ENCODE measurements around the gene DHRS13. TPM values are rescaled to one million over a fixed set of nuclear protein-coding genes. Genes with fewer than 3 reads are reported as not detected.

Gene DHRS13
- polyA plus RNA-seq, 3 donors: 3.7 to 4.5 (median 3.8) TPM

- H3K27ac ChIP-seq (ENCODE audit: low read depth in 1 of 2, low read length in 2 of 2): peak overlapping the region; percentile 84 to 90
- no peaks in the 10 kb centered on the region for H3K9me3 ChIP-seq (replicated peaks in 1 of 2; ENCODE audit: control insufficient read depth in 1 of 2, insufficient read depth in 1 of 2, low read length in 2 of 2)
- peak overlapping the region; percentile 79 to 98 (median 86) for H3K4me3 ChIP-seq (replicated peaks in 1 of 3; ENCODE audit: low read depth in 2 of 3, low read length in 3 of 3)
- H3K4me1 Mint-ChIP-seq: peaks cover 51% of the 10 kb centered on the region
- peaks cover 57 to 68% of the 10 kb centered on the region in 2 donors for H3K4me1 ChIP-seq (ENCODE audit: control insufficient read depth in 1 of 2, insufficient read depth in 2 of 2, low read length in 2 of 2)
- intact Hi-C loops (cut with micrococcal nuclease): loop anchor here in 1 of 2 donors (5.0 kb wide), 1 partner anchor 181 kb away; the partner anchor contains the start of genes RAB34 and RPL23A
- no peaks in the 10 kb centered on the region for H3K36me3 ChIP-seq (replicated peaks in 1 of 2; ENCODE audit: control insufficient read depth in 1 of 2, insufficient read depth in 2 of 2, low read length in 2 of 2)
- peak overlapping the region; percentile 92 to 93 for H3K4me3 Mint-ChIP-seq
- peaks cover 0 to 2% (median 0%) of the 10 kb centered on the region in 7 donors for H3K9me3 Mint-ChIP-seq
- H3K36me3 Mint-ChIP-seq: peaks cover 6% of the 10 kb centered on the region in 2 donors
- H3K9ac ChIP-seq (ENCODE audit: insufficient read depth, low read length, poor library complexity, severe bottlenecking): peak overlapping the region; percentile 91
- no peaks in the 10 kb centered on the region for H3K27me3 ChIP-seq (ENCODE audit: control insufficient read depth in 2 of 2, insufficient read depth in 2 of 2, low read length in 2 of 2)
- H2AFZ ChIP-seq (ENCODE audit: insufficient read depth, low read depth, low read length, poor library complexity, severe bottlenecking): peak overlapping the region; percentile 95
- TF ChIP-seq, protein P1, sequence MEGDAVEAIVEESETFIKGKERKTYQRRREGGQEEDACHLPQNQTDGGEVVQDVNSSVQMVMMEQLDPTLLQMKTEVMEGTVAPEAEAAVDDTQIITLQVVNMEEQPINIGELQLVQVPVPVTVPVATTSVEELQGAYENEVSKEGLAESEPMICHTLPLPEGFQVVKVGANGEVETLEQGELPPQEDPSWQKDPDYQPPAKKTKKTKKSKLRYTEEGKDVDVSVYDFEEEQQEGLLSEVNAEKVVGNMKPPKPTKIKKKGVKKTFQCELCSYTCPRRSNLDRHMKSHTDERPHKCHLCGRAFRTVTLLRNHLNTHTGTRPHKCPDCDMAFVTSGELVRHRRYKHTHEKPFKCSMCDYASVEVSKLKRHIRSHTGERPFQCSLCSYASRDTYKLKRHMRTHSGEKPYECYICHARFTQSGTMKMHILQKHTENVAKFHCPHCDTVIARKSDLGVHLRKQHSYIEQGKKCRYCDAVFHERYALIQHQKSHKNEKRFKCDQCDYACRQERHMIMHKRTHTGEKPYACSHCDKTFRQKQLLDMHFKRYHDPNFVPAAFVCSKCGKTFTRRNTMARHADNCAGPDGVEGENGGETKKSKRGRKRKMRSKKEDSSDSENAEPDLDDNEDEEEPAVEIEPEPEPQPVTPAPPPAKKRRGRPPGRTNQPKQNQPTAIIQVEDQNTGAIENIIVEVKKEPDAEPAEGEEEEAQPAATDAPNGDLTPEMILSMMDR (IDR thresholded peaks at IDR 0.05): no peak
- H4K20me1 ChIP-seq (ENCODE audit: insufficient read depth, low read length): peaks cover 16% of the 10 kb centered on the region
- peak overlapping the region in 6 of 7 donors; percentile 82 to 93 (median 90) for H3K27ac Mint-ChIP-seq
- H3K4me2 ChIP-seq (replicated peaks; ENCODE audit: extremely low read depth, low read length, poor library complexity, severe bottlenecking): peak overlapping the region; percentile 92
- peaks cover 0 to 7% (median 1%) of the 10 kb centered on the region in 3 donors for H3K27me3 Mint-ChIP-seq (ENCODE audit: low read depth in 3 of 3)
- H3K79me2 ChIP-seq (ENCODE audit: insufficient read depth, low read length): peaks cover 68% of the 10 kb centered on the region
- 14% methylated on average over 19 of the region's 23 CpGs for WGBS (ENCODE audit: insufficient coverage)
- DNase-seq: peak in 1 of 3 donors; percentile 36
These were observed 4.9 kb downstream of the DHRS13 start for GRCh38 chr17:28897769-28898526.

GRCh38 chr17:28896884-28897768 lies 5.8 kb downstream of the DHRS13 start, which contains the start of gene FLOT2:
FLOT2 (minus strand) TSS chr17:28897733; CDS start chr17:28897574, 159 bp downstream.
- peaks cover 0 to 7% (median 1%) of the 10 kb centered on the region in 3 donors for H3K27me3 Mint-ChIP-seq (ENCODE audit: low read depth in 3 of 3)
- Histone ChIP-seq H3K4me3 (replicated peaks in 1 of 3; ENCODE audit: low read depth in 2 of 3, low read length in 3 of 3) (peak within 1 kb of the TSS; percentile 79 to 98 (median 86)), H3K27ac (ENCODE audit: low read depth in 1 of 2, low read length in 2 of 2) (peak within 1 kb of the TSS; percentile 84 to 90), H3K4me1 (ENCODE audit: control insufficient read depth in 1 of 2, insufficient read depth in 2 of 2, low read length in 2 of 2) (peaks cover 63 to 70% of the 10 kb centered on the region in 2 donors), H4K20me1 (ENCODE audit: insufficient read depth, low read length) (peaks cover 24% of the 10 kb centered on the region), H3K27me3 (ENCODE audit: control insufficient read depth in 2 of 2, insufficient read depth in 2 of 2, low read length in 2 of 2) (no peaks in the 10 kb centered on the region), H3K9ac (ENCODE audit: insufficient read depth, low read length, poor library complexity, severe bottlenecking) (peak within 1 kb of the TSS; percentile 91), H3K36me3 (replicated peaks in 1 of 2; ENCODE audit: control insufficient read depth in 1 of 2, insufficient read depth in 2 of 2, low read length in 2 of 2) (no peaks in the 10 kb centered on the region), H3K9me3 (replicated peaks in 1 of 2; ENCODE audit: control insufficient read depth in 1 of 2, insufficient read depth in 1 of 2, low read length in 2 of 2) (no peaks in the 10 kb centered on the region), H2AFZ (ENCODE audit: insufficient read depth, low read depth, low read length, poor library complexity, severe bottlenecking) (peak within 1 kb of the TSS; percentile 95), H3K79me2 (ENCODE audit: insufficient read depth, low read length) (peaks cover 76% of the 10 kb centered on the region), H3K4me2 (replicated peaks; ENCODE audit: extremely low read depth, low read length, poor library complexity, severe bottlenecking) (peak within 1 kb of the TSS; percentile 92)
- H3K9me3 Mint-ChIP-seq: peaks cover 0 to 2% (median 0%) of the 10 kb centered on the region in 7 donors
- peak within 1 kb of the TSS; percentile 92 to 93 for H3K4me3 Mint-ChIP-seq
- peaks cover 6 to 11% of the 10 kb centered on the region in 2 donors for H3K36me3 Mint-ChIP-seq
- WGBS (ENCODE audit: insufficient coverage): under 1% methylated on average over 52 of the region's 73 CpGs
- peaks cover 56% of the 10 kb centered on the region for H3K4me1 Mint-ChIP-seq
- intact Hi-C loops (cut with micrococcal nuclease): loop anchor here in 1 of 2 donors (5.0 kb wide), 1 partner anchor 180 kb away; the partner anchor contains the start of genes RAB34 and RPL23A
- TF ChIP-seq, protein P1 (IDR thresholded peaks at IDR 0.05): peak; percentile 60
- DNase-seq: peak; percentile 37 to 92 (median 79)
- peak within 1 kb of the TSS; percentile 85 to 96 (median 93) for H3K27ac Mint-ChIP-seq
